Esophagus squamous epithelium (tissue), 5 donors: ENCODE results near the gene INO80D. TPM values are rescaled to one million over a fixed set of nuclear protein-coding genes. Genes with fewer than 3 reads are reported as not detected.

Experiments used
- DNase-seq: peaks from one replicate; lab custom pipeline; 2025; lab: John Stamatoyannopoulos, UW
- H3K27ac ChIP-seq, 4 donors: fragments of 200-600 bp; sonication (generic); one replicate each; pipeline ENCODE4 v1.5.1; 2016 to 2019; ENCODE audit warnings: mild to moderate bottlenecking in 1 of 4
- H3K27me3 ChIP-seq, 4 donors: fragments of 200-600 bp; sonication (generic); 1 replicate in 3 of 4; 2 replicates in 1 of 4; pipeline versions ENCODE4 v1.5.1 to v1.6.0; 2017 to 2021; ENCODE audit warnings: antibody characterized with exemption in 1 of 4
- H3K36me3 ChIP-seq, 3 donors: fragments of 200-600 bp; sonication (generic); one replicate each; pipeline ENCODE4 v1.5.1; 2016 to 2019
- H3K4me1 ChIP-seq, 3 donors: fragments of 200-600 bp; sonication (generic); one replicate each; pipeline ENCODE4 v1.5.1; 2017 to 2019
- H3K4me3 ChIP-seq, 4 donors: fragments of 200-600 bp; sonication (generic); 1 replicate in 3 of 4; 2 replicates in 1 of 4; pipeline ENCODE4 v1.5.1; 2016 to 2019; ENCODE audit warnings: mild to moderate bottlenecking in 2 of 4, moderate library complexity in 1 of 4
- H3K9me3 ChIP-seq, 3 donors: fragments of 200-600 bp; sonication (generic); one replicate each; pipeline ENCODE4 v1.5.1; 2016 to 2019
- POLR2A ChIP-seq, 4 donors: fragments of 450-650 bp; IDR thresholded peaks; one replicate each; pipeline ENCODE4 v1.6.1; 2017; ENCODE audit warnings: antibody characterized with exemption in 4 of 4, mild to moderate bottlenecking in 4 of 4, moderate library complexity in 3 of 4
- WGBS, 2 donors: methylation state at CpG; one replicate each; pipeline ENCODE4 v1.1.5; 2018; 5-methylcytosine and 5-hydroxymethylcytosine counted together
- intact Hi-C: fragments of 100-400 bp; cut with DNase I; formaldehyde crosslinking; loops from one replicate; pipeline ENCODE4 v1.15.0; 2022
- total RNA-seq, 4 donors: library from RNA; depleted of rRNA; stranded (reverse); fragments of >200 nt; gene quantifications; one replicate each; pipeline ENCODE4 v1.1.0, GENCODE V29; 2016
- TF ChIP-seq, protein P1 (sequence below), 6 experiments: fragments of 450-650 bp in 4 of 6; fragments of 200-600 bp in 2 of 6; sonication (generic) in 2 of 6; IDR thresholded peaks; one replicate each; pipeline ENCODE4 v1.5.1; 2016 to 2019; ENCODE audit warnings: antibody characterized with exemption in 6 of 6, mild to moderate bottlenecking in 4 of 6, moderate library complexity in 4 of 6
- donor health status: DM: yes; HTN: yes; CAD: no.

INO80D gene
- total RNA-seq, 4 donors from 2014 or later = 9.6 to 20.2 (median 17.1) TPM

DNA sequence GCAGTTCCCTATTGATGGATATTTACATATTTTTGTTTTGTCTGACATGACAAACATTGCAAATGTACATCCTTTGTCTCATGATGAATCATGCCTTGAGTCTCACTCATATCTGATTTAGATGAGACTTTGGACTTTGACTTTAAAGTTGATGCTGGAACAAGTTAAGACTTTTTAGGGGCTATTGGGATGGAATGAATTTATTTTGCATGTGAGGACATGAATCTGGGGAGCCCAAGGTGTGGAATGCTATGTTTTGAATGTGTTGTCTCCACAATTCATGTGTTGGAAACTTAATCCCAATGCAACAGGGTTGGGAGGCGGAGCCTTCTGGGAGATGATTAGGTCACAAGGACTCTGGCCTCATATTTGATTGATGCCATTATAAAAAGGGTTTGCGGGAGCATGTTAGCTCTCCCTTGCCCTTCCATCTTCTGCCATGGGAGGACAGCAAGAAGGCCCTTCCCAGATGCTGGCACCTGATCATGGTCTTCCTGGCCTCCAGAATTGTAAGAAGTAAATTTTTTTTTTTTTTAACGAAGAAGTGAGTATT, 29.1 kb upstream of the INO80D start:
- Histone ChIP-seq H3K4me3 (no peak overlapping the region), H3K27me3 (no peaks in the 10 kb centered on the region), H3K27ac (no peak overlapping the region), H3K4me1 (no peaks in the 10 kb centered on the region), H3K36me3 (peaks cover 0 to 61% (median 3%) of the 10 kb centered on the region in 3 donors), H3K9me3 (no peaks in the 10 kb centered on the region)
- 88 to 95% methylated on average over 3 of the region's 3 CpGs for WGBS, 2 donors
- no peak for DNase-seq
- intact Hi-C loops = no loop called here
- no peak for TF ChIP-seq POLR2A (IDR thresholded peaks at IDR 0.05)
- TF ChIP-seq, protein P1, sequence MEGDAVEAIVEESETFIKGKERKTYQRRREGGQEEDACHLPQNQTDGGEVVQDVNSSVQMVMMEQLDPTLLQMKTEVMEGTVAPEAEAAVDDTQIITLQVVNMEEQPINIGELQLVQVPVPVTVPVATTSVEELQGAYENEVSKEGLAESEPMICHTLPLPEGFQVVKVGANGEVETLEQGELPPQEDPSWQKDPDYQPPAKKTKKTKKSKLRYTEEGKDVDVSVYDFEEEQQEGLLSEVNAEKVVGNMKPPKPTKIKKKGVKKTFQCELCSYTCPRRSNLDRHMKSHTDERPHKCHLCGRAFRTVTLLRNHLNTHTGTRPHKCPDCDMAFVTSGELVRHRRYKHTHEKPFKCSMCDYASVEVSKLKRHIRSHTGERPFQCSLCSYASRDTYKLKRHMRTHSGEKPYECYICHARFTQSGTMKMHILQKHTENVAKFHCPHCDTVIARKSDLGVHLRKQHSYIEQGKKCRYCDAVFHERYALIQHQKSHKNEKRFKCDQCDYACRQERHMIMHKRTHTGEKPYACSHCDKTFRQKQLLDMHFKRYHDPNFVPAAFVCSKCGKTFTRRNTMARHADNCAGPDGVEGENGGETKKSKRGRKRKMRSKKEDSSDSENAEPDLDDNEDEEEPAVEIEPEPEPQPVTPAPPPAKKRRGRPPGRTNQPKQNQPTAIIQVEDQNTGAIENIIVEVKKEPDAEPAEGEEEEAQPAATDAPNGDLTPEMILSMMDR (IDR thresholded peaks at IDR 0.05) = no peak

DNA sequence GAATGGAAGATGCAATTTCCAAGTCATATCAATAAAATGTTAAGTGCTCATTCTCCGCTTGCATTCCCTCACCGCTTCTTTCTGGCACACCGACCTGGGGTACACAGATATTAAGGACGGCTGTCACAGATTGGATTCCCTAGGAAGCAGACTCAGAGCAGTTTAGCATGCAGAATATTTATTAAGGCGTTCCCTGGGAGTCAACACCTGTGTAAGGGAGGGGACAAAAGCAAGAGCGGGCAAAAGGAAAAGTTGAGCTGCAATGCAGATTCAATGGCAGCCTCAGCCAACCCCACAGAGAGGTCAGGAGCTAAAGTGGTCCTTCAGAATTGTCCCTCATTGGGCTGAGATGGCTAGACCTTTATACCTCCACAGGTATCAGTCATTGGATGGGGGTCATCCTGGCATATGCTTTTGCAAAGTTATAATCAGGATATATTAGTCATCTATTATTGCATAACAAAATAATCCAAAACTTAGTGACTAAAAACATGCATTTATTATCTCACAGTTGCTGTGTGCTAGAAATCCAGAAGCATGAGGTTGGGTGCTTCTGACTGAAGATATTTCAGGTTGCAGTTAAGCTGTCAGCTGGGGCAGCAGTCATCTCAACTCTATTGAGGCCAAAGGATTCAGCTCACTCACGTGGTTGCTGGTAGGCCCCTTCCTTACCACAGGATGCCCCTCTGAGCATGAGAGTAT, 27.0 kb upstream of the INO80D start:
- Histone ChIP-seq H3K4me1 (no peaks in the 10 kb centered on the region), H3K9me3 (no peaks in the 10 kb centered on the region), H3K27ac (no peak overlapping the region), H3K4me3 (no peak overlapping the region), H3K27me3 (no peaks in the 10 kb centered on the region), H3K36me3 (peaks cover 0 to 40% (median 0%) of the 10 kb centered on the region in 3 donors)
- intact Hi-C loops = no loop called here
- no peak for TF ChIP-seq POLR2A (IDR thresholded peaks at IDR 0.05)
- TF ChIP-seq, protein P1 (IDR thresholded peaks at IDR 0.05) = no peak
- DNase-seq = no peak
- WGBS, 2 donors = 91 to 93% methylated on average over 5 to 7 of the region's 7 CpGs

DNA sequence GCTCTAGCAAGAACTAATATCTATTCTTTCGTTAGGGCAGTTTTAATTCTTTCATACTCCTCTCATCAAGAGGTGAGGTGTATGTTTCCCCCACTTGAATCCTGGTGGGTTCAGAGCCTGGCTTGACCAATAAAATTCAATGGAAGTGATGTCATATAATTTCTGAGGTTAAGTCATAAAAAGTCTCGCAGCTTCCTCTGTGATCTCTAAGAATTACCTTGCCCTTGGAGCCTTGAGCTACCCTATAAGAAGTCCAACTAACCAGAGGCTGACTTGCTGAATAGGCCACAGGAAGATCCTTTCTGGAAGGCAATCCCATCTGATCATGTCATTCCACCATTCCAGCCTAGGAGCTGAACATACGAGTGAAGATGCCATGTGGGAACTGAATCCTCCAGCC, 26.1 kb upstream of the INO80D start:
- Histone ChIP-seq H3K4me3 (no peak overlapping the region), H3K36me3 (peaks cover 0 to 31% (median 0%) of the 10 kb centered on the region in 3 donors), H3K27me3 (no peaks in the 10 kb centered on the region), H3K4me1 (no peaks in the 10 kb centered on the region), H3K27ac (no peak overlapping the region), H3K9me3 (no peaks in the 10 kb centered on the region)
- DNase-seq = no peak
- TF ChIP-seq, protein P1 (IDR thresholded peaks at IDR 0.05) = no peak
- TF ChIP-seq POLR2A (IDR thresholded peaks at IDR 0.05) = no peak
- WGBS, 2 donors = 94 to 97% methylated on average over 3 of the region's 3 CpGs
- intact Hi-C loops = no loop called here

DNA sequence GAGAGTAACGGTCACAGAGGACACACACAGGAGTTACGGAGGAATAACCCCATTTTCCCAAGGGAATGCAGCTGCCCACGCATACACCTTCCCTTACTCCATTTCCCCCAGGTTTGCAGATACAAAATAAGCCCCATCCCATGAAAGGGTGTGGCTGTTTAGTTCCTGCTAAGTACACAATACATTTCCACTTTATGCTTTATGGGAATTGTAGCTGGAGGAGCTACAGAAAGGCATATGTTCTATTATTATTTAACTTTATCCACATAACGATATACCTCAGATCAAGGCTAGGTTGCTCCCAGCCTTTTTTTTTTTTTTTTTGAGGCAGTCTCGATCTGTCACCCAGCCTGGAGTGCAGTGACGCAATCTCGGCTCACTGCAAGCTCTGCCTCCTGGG, 22.7 kb upstream of the INO80D start:
- Histone ChIP-seq H3K4me3 (no peak overlapping the region), H3K27ac (no peak overlapping the region), H3K27me3 (no peaks in the 10 kb centered on the region), H3K36me3 (peaks cover 0 to 10% (median 0%) of the 10 kb centered on the region in 3 donors), H3K4me1 (no peaks in the 10 kb centered on the region), H3K9me3 (no peaks in the 10 kb centered on the region)
- DNase-seq = no peak
- 76 to 78% methylated on average over 7 of the region's 7 CpGs for WGBS, 2 donors
- TF ChIP-seq POLR2A (IDR thresholded peaks at IDR 0.05) = no peak
- TF ChIP-seq, protein P1 (IDR thresholded peaks at IDR 0.05) = no peak
- intact Hi-C loops = no loop called here

DNA sequence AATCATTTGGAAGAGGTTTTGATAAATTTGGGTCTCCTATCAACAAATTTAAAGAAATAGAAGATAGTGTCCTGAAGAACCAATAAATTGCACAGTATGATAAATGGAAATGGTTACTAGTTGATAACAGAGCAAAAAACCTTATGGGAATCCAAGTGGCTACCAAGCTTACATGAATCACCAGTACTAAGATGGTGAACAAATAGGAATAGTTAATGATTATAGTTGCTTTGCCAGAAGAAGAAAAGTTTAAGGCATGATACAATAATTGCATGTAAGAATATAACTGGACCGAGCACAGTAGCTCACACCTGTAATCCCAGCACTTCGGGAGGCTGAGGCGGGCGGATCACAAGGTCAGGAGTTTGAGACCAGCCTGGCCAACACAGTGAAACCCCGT, 19.6 kb upstream of the INO80D start:
- no peak for DNase-seq
- H3K4me1 ChIP-seq = no peaks in the 10 kb centered on the region
- intact Hi-C loops = no loop called here
- H3K4me3 ChIP-seq = no peak overlapping the region
- no peaks in the 10 kb centered on the region for H3K9me3 ChIP-seq
- 83 to 96% methylated on average over 5 of the region's 5 CpGs for WGBS, 2 donors
- no peak for TF ChIP-seq POLR2A (IDR thresholded peaks at IDR 0.05)
- TF ChIP-seq, protein P1 (IDR thresholded peaks at IDR 0.05) = no peak
- no peaks in the 10 kb centered on the region for H3K36me3 ChIP-seq
- H3K27me3 ChIP-seq = no peaks in the 10 kb centered on the region
- H3K27ac ChIP-seq = no peak overlapping the region
